Retinal pigment epithelial cell (primary cell): ENCODE data around the gene SAMD15.

ENCODE experiments used
- DNase-seq: peaks from one replicate; pipeline ENCODE4 v3.0.0-alpha.2; 2010; ENCODE audit warnings: low read depth
- H3K4me3 ChIP-seq: 2 replicates; pipeline ENCODE4 v1.5.1; 2011; ENCODE audit warnings: mild to moderate bottlenecking, low read length, control low read depth, moderate library complexity
- TF ChIP-seq, protein P1 (sequence below): conservative IDR thresholded peaks from 2 replicates; pipeline ENCODE4 v1.5.1; 2011; ENCODE audit warnings: low read depth, low read length, control low read depth, inconsistent platforms

Gene SAMD15

DNA sequence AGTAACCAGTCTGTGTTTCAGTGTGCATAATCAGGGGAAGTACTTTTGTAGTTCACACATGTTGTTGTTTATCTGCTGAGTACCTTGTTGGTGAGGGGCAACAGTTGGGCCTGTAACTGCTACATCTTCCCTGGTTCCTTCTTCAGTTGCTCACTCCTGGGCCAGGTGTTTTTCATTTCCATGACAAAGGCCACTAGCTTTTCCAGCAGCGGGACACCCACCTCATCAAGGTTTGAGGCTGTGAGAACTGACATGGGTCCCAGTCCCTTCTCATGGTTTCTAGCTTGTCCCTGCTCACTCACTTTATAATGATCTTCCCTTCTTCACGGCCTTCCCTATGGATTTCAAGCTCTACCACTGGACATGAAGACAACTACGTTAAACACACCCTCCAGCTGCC, 47.7 kb downstream of the SAMD15 start:
- no peak for DNase-seq
- no peak overlapping the region for H3K4me3 ChIP-seq
- TF ChIP-seq, protein P1, sequence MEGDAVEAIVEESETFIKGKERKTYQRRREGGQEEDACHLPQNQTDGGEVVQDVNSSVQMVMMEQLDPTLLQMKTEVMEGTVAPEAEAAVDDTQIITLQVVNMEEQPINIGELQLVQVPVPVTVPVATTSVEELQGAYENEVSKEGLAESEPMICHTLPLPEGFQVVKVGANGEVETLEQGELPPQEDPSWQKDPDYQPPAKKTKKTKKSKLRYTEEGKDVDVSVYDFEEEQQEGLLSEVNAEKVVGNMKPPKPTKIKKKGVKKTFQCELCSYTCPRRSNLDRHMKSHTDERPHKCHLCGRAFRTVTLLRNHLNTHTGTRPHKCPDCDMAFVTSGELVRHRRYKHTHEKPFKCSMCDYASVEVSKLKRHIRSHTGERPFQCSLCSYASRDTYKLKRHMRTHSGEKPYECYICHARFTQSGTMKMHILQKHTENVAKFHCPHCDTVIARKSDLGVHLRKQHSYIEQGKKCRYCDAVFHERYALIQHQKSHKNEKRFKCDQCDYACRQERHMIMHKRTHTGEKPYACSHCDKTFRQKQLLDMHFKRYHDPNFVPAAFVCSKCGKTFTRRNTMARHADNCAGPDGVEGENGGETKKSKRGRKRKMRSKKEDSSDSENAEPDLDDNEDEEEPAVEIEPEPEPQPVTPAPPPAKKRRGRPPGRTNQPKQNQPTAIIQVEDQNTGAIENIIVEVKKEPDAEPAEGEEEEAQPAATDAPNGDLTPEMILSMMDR = no peak

DNA sequence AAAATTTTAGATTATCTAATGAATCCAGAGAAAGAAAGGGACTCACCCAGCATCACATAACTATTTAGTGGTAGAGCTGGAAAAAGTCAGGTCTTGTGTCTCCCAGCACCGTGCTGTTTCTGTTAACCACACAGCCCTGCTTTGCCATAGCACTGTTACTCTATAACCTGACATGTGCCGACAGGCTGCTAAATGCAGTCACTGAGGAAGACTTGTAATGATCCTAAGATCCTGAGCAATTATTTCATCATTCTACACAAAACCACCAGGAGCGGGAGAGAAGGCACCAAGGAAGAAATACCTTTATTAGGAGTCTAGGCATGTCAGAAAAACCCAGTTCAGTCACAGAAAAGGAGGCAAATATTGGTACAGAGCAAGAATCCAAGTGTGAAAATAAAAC, 49.2 kb downstream of the SAMD15 start:
- no peak overlapping the region for H3K4me3 ChIP-seq
- DNase-seq = no peak
- TF ChIP-seq, protein P1 = no peak

DNA sequence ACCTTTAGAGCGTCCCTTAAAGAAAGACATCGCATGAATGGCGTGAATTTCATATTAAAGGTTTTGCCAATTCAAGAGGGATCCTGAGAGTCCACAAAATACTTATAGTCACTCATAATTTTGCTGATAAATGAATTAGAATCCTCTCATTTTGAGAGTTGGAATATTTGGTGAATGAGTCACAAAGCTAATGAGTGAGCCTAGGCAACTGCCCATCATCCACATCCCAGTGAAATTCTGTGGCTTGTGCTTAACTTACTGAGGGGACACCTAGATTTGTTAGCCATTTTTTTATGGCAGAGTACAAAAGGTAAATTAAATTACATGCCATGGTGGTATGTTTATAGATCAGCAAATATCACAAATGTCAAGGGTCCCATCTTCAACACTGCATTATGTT, 58.9 kb downstream of the SAMD15 start:
- TF ChIP-seq, protein P1 = no peak
- DNase-seq = no peak
- no peak overlapping the region for H3K4me3 ChIP-seq

DNA sequence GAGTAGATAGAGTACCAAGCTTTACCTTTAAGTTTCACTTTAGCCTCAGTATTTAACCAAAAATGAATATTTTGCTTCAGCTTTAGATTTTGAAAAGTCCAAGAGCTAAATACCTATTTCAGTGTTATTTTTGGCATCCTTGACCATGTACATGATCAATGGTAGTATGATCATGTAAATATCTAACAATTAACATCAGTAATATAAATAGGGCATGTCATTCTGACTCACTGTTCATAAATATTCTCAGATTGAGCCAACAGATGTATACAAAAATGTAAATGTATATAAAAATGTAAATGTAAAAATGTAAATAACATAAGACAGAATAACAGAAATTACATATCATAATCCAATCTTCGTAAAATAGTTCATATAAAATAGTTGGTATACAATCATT, 61.4 kb downstream of the SAMD15 start:
- no peak for DNase-seq
- H3K4me3 ChIP-seq = no peak overlapping the region
- TF ChIP-seq, protein P1 = no peak

DNA sequence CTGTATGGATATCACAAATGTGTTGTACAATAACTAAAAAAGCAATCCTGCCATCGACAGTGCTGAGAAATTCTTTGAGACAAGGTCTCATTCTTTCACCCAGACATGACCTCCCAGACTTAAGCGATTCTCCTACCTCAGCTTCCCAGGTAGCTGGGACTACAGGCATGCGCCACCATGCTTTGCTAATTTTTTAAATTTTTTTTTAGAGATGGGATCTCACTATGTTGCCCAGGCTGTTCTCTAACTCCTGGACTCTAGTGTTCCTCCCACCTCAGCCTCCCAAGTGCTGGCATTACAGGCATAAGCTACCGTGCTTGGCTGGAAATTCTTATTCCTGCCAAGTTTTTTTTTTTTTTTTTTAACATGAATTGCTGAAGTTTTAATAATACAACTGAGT, 62.7 kb downstream of the SAMD15 start:
- DNase-seq = no peak
- TF ChIP-seq, protein P1 = no peak
- H3K4me3 ChIP-seq = no peak overlapping the region
